Osteocyte (in vitro differentiated cells): ENCODE data around the gene APH1B. TPM values are rescaled to one million over a fixed set of nuclear protein-coding genes. Genes with fewer than 3 reads are reported as not detected.

Source experiments
- total RNA-seq: library from RNA; stranded (reverse); gene quantifications from 2 replicates; pipeline ENCODE4 v1.2.1, GENCODE V29; 2021

APH1B gene
- total RNA-seq, 1 donor from 2014 or later, result 13.9 TPM

Other genes starting within 250 kb of the APH1B start
- gene TPM1, start 234.9 kb upstream of the APH1B start, total RNA-seq, result 1,635 and 1,747 TPM in 2 replicates
- gene LACTB, start 155.7 kb upstream of the APH1B start, total RNA-seq, result 11.2 and 13.3 TPM in 2 replicates
- gene RPS27L, start 120.1 kb upstream of the APH1B start, total RNA-seq, result 200 and 202 TPM in 2 replicates
- 27.9 and 29.8 TPM in 2 replicates for gene RAB8B, start 88.0 kb upstream of the APH1B start, total RNA-seq
- gene CA12, start 104.2 kb downstream of the APH1B start, total RNA-seq, result 0.76 and 0.97 TPM in 2 replicates
- gene USP3, start 227.0 kb downstream of the APH1B start, total RNA-seq, result 41.2 and 45.9 TPM in 2 replicates